ENCODE data around the gene LSR. TPM values are rescaled to one million over a fixed set of nuclear protein-coding genes. Genes with fewer than 3 reads are reported as not detected.
"Not testable (repeated sequence)": the region's sequence is repeated elsewhere in the genome, so short reads cannot be mapped to it uniquely, and the experiment has no call there.

LSR gene
- total RNA-seq, 1 experiment from 2014 or later = 152 TPM

- no peak overlapping the region for H4K5ac ChIP-seq (ENCODE audit: insufficient read length, low read depth, low read length)
- no peak overlapping the region for H3K4me2 ChIP-seq (ENCODE audit: insufficient read depth, insufficient read length, low read length)
- no peak overlapping the region for H3K23ac ChIP-seq (ENCODE audit: insufficient read length, low read depth, low read length)
- H2BK120ac ChIP-seq (ENCODE audit: low read depth, low read length, poor library complexity, severe bottlenecking) = no peak overlapping the region
- no peak overlapping the region for H3K18ac ChIP-seq (ENCODE audit: insufficient read length, low read depth, low read length)
- no CpG with 5 or more reads among the region's 6 CpGs for WGBS (ENCODE audit: extremely low coverage, insufficient read length, low lambda C conversion rate)
- Mint-ChIP-seq H3K9me3 (peaks cover 24 to 36% of the 10 kb centered on the region in 2 experiments), H3K27me3 (ENCODE audit: low read depth) (peaks cover 19% of the 10 kb centered on the region), H3K27ac (no peak overlapping the region), H3K4me1 (no peaks in the 10 kb centered on the region), H3K4me3 (no peak overlapping the region), H3K36me3 (ENCODE audit: insufficient read depth in 1 of 3, low read depth in 3 of 3) (peaks cover 5 to 21% (median 7%) of the 10 kb centered on the region in 3 experiments; a peak in 6 of 7 replicates)
- H3K14ac ChIP-seq (ENCODE audit: insufficient read depth, low read length) = no peak overlapping the region
- no peaks in the 10 kb centered on the region for H3K79me2 ChIP-seq (ENCODE audit: insufficient read depth, low read length)
- H3K4ac ChIP-seq (ENCODE audit: low read depth, low read length) = no peak overlapping the region
- no peak overlapping the region for H2AFZ ChIP-seq (ENCODE audit: low read length)
- H3K4me1 ChIP-seq (ENCODE audit: insufficient read depth, low read length) = no peaks in the 10 kb centered on the region; the same call in 1 of the 2 replicates
- H4K8ac ChIP-seq (replicated peaks; ENCODE audit: insufficient read length, low read depth, low read length) = no peak overlapping the region
- DNase-seq = no peak
- no peaks in the 10 kb centered on the region for H3K9me3 ChIP-seq (ENCODE audit: control insufficient read depth, low read depth, low read length)
- H2BK5ac ChIP-seq (ENCODE audit: insufficient read length, low read length) = no peak overlapping the region
- no peak overlapping the region for H3K9ac ChIP-seq (ENCODE audit: extremely low read depth, insufficient read length, low read length)
- no peak overlapping the region for H2BK12ac ChIP-seq (ENCODE audit: insufficient read length, low read depth, low read length)
- no peaks in the 10 kb centered on the region for H4K20me1 ChIP-seq (ENCODE audit: control insufficient read depth, insufficient read depth, insufficient read length)
- TF ChIP-seq CTCF (conservative IDR thresholded peaks at IDR 0.05) = peak; percentile 58; the same call in 2 of the 3 replicates
- no peak overlapping the region for H4K91ac ChIP-seq (ENCODE audit: insufficient read length, low read depth, low read length)
- no peak overlapping the region for H3T11ph ChIP-seq (ENCODE audit: low read length)
- no peaks in the 10 kb centered on the region for H3K23me2 ChIP-seq (ENCODE audit: insufficient read length, low read depth, low read length, poor library complexity, severe bottlenecking)
- no peaks in the 10 kb centered on the region for H3K79me1 ChIP-seq (ENCODE audit: insufficient read depth, low read depth, low read length, poor library complexity, severe bottlenecking)
- H2AK5ac ChIP-seq (ENCODE audit: insufficient read length, low read length) = no peak overlapping the region
- no peak overlapping the region for H3K56ac ChIP-seq (ENCODE audit: insufficient read length, low read depth, low read length)
- no peaks in the 10 kb centered on the region for H3K27me3 ChIP-seq (ENCODE audit: insufficient read depth, low read length)
- H2BK20ac ChIP-seq (ENCODE audit: low read depth, low read length, poor library complexity, severe bottlenecking) = no peak overlapping the region
- no peak overlapping the region for H2BK15ac ChIP-seq (ENCODE audit: low read depth, low read length)
- H3K27ac ChIP-seq (ENCODE audit: insufficient read length, low read depth, low read length) = no peak overlapping the region
Observed at GRCh38 chr19:35236638-35237400, 12.0 kb upstream of the LSR start.

GRCh38 chr19:35239597-35239996, 9.2 kb upstream of the LSR start:
- H2BK20ac ChIP-seq (ENCODE audit: low read depth, low read length, poor library complexity, severe bottlenecking); H3K79me2 ChIP-seq (ENCODE audit: insufficient read depth, low read length); H3K4me1 ChIP-seq (ENCODE audit: insufficient read depth, low read length); H2BK12ac ChIP-seq (ENCODE audit: insufficient read length, low read depth, low read length); H3K23me2 ChIP-seq (ENCODE audit: insufficient read length, low read depth, low read length, poor library complexity, severe bottlenecking); H2AFZ ChIP-seq (ENCODE audit: low read length); H2BK5ac ChIP-seq (ENCODE audit: insufficient read length, low read length); DNase-seq; H3K27me3 ChIP-seq (ENCODE audit: insufficient read depth, low read length); H4K91ac ChIP-seq (ENCODE audit: insufficient read length, low read depth, low read length); H3K18ac ChIP-seq (ENCODE audit: insufficient read length, low read depth, low read length); H3K4ac ChIP-seq (ENCODE audit: low read depth, low read length); H4K20me1 ChIP-seq (ENCODE audit: control insufficient read depth, insufficient read depth, insufficient read length); H4K5ac ChIP-seq (ENCODE audit: insufficient read length, low read depth, low read length); H3K27ac ChIP-seq (ENCODE audit: insufficient read length, low read depth, low read length); H2BK120ac ChIP-seq (ENCODE audit: low read depth, low read length, poor library complexity, severe bottlenecking); H3K27ac Mint-ChIP-seq; H3T11ph ChIP-seq (ENCODE audit: low read length); H3K9me3 ChIP-seq (ENCODE audit: control insufficient read depth, low read depth, low read length); H2BK15ac ChIP-seq (ENCODE audit: low read depth, low read length); H3K9ac ChIP-seq (ENCODE audit: extremely low read depth, insufficient read length, low read length); H3K23ac ChIP-seq (ENCODE audit: insufficient read length, low read depth, low read length); H3K4me2 ChIP-seq (ENCODE audit: insufficient read depth, insufficient read length, low read length); H3K79me1 ChIP-seq (ENCODE audit: insufficient read depth, low read depth, low read length, poor library complexity, severe bottlenecking); H3K56ac ChIP-seq (ENCODE audit: insufficient read length, low read depth, low read length); H3K14ac ChIP-seq (ENCODE audit: insufficient read depth, low read length); H4K8ac ChIP-seq (replicated peaks; ENCODE audit: insufficient read length, low read depth, low read length); H2AK5ac ChIP-seq (ENCODE audit: insufficient read length, low read length); H3K4me3 Mint-ChIP-seq; H3K4me1 Mint-ChIP-seq: not testable (repeated sequence)
- Mint-ChIP-seq H3K27me3 (ENCODE audit: low read depth) (peaks cover 17% of the 10 kb centered on the region), H3K9me3 (peaks cover 27 to 39% of the 10 kb centered on the region in 2 experiments), H3K36me3 (ENCODE audit: insufficient read depth in 1 of 3, low read depth in 3 of 3) (peaks cover 5 to 23% (median 7%) of the 10 kb centered on the region in 3 experiments; a peak in 6 of 7 replicates)
- WGBS (ENCODE audit: extremely low coverage, insufficient read length, low lambda C conversion rate) = no CpG with 5 or more reads among the region's 1 CpG
